Caco-2 (cell line): ENCODE data around the gene SPCS3. TPM values are rescaled to one million over a fixed set of nuclear protein-coding genes. Genes with fewer than 3 reads are reported as not detected.
"Not testable (repeated sequence)": the region's sequence is repeated elsewhere in the genome, so short reads cannot be mapped to it uniquely, and the experiment has no call there.

Source experiments
- BruUV-seq: library from RNA; stranded (reverse); fragments of 400-500 nt; replicated peaks from 2 replicates; lab custom pipeline; 2021; lab: Mats Ljungman, UMichigan
- CTCF ChIA-PET: fragments of 300-600 bp; sonication (Branson Sonifier 250); formaldehyde crosslinking; loops from one replicate; lab custom pipeline; 2022; ENCODE audit warnings: antibody characterized with exemption; lab: Charles Lee
- POLR2A ChIA-PET: fragments of 300-600 bp; sonication (Branson Sonifier 250); formaldehyde crosslinking; loops from one replicate; lab custom pipeline; 2022; ENCODE audit warnings: antibody characterized with exemption; lab: Charles Lee
- DNase-seq, 2 experiments: peaks; one replicate each; pipeline versions ENCODE4 v3.0.0 to v3.0.0-alpha.2; 2020 to 2022
- H3K27me3 ChIP-seq: replicated peaks from 2 replicates; pipeline ENCODE4 v1.6.0; 2011; ENCODE audit warnings: low read length; ENCODE audit not compliant: control insufficient read depth, insufficient read depth
- H3K36me3 ChIP-seq: 2 replicates; pipeline ENCODE4 v1.5.1; 2011; ENCODE audit warnings: low read length; ENCODE audit not compliant: control insufficient read depth, insufficient read depth
- H3K4me1 ChIP-seq: fragments of 250-450 bp; sonication (Bioruptor Pico); 2 replicates; pipeline ENCODE4 v1.5.1; 2020; ENCODE audit warnings: mild to moderate bottlenecking
- H3K4me3 ChIP-seq: 2 replicates; pipeline ENCODE4 v1.5.1; 2011; ENCODE audit warnings: low read depth, mild to moderate bottlenecking, control low read depth, low read length
- H3K9me3 ChIP-seq: fragments of 250-450 bp; sonication (Bioruptor Pico); 2 replicates; pipeline ENCODE4 v1.5.1; 2020; ENCODE audit warnings: mild to moderate bottlenecking, moderate library complexity
- H3K27ac Mint-ChIP-seq: one replicate; pipeline ENCODE4 v1.8.0; 2022; ENCODE audit warnings: mixed read lengths; ENCODE audit not compliant: unreplicated experiment
- H3K27me3 Mint-ChIP-seq: one replicate; pipeline ENCODE4 v1.8.0; 2022; ENCODE audit warnings: mixed read lengths; ENCODE audit not compliant: insufficient read depth, unreplicated experiment
- H3K36me3 Mint-ChIP-seq: one replicate; pipeline ENCODE4 v1.8.0; 2022; ENCODE audit warnings: mild to moderate bottlenecking, mixed read lengths; ENCODE audit not compliant: insufficient read depth, unreplicated experiment
- H3K4me1 Mint-ChIP-seq: one replicate; pipeline ENCODE4 v1.8.0; 2022; ENCODE audit warnings: low read depth, mixed read lengths; ENCODE audit not compliant: unreplicated experiment
- H3K4me3 Mint-ChIP-seq: one replicate; pipeline ENCODE4 v1.8.0; 2022; ENCODE audit warnings: mild to moderate bottlenecking, moderate library complexity, mixed read lengths; ENCODE audit not compliant: unreplicated experiment
- H3K9me3 Mint-ChIP-seq: one replicate; pipeline ENCODE4 v1.8.0; 2022; ENCODE audit warnings: mixed read lengths; ENCODE audit not compliant: unreplicated experiment
- intact Hi-C: fragments of 100-400 bp; cut with micrococcal nuclease; formaldehyde crosslinking; loops from one replicate; pipeline ENCODE4 v1.10.0; 2022; ENCODE audit not compliant: unreplicated experiment
- total RNA-seq: library from RNA; stranded (reverse); gene quantifications from 2 replicates; pipeline ENCODE4 v1.2.3, GENCODE V29; 2022
- TF ChIP-seq, protein P1 (sequence below), 2 experiments: fragments of 200-600 bp in 1 of 2; IDR thresholded peaks; 1 replicate in 1 of 2; 2 replicates in 1 of 2; pipeline versions ENCODE4 v1.5.1 to v1.8.0; 2011 to 2022; ENCODE audit warnings: antibody characterized with exemption in 1 of 2, control low read depth in 1 of 2, inconsistent platforms in 1 of 2, low read depth in 1 of 2, low read length in 1 of 2, mild to moderate bottlenecking in 1 of 2, moderate library complexity in 1 of 2; ENCODE audit not compliant: insufficient read depth in 1 of 2, severe bottlenecking in 1 of 2, unreplicated experiment in 1 of 2

Gene SPCS3
- total RNA-seq, 1 experiment from 2014 or later, result 56.2 TPM

DNA sequence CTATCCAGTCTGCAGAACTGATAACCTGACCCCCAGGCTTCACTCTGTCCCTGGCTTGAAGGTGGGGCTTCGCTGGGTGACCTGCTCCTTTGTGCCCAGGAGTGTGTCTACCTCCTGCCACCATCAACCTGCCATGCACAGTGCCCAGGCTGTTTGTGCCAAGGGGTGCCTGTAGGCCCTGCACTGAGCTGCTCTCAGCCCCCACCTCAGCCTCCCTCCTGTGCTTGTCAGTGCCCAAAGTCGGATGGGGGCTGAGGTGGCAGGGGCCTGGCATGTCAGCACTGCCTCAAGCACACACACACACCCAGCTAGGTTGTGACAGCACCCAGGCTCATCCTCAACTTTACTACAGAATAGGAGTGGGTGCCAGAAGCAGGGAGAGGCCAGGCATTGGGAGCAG lies 23.5 kb downstream of the SPCS3 start:
- TF ChIP-seq, protein P1, sequence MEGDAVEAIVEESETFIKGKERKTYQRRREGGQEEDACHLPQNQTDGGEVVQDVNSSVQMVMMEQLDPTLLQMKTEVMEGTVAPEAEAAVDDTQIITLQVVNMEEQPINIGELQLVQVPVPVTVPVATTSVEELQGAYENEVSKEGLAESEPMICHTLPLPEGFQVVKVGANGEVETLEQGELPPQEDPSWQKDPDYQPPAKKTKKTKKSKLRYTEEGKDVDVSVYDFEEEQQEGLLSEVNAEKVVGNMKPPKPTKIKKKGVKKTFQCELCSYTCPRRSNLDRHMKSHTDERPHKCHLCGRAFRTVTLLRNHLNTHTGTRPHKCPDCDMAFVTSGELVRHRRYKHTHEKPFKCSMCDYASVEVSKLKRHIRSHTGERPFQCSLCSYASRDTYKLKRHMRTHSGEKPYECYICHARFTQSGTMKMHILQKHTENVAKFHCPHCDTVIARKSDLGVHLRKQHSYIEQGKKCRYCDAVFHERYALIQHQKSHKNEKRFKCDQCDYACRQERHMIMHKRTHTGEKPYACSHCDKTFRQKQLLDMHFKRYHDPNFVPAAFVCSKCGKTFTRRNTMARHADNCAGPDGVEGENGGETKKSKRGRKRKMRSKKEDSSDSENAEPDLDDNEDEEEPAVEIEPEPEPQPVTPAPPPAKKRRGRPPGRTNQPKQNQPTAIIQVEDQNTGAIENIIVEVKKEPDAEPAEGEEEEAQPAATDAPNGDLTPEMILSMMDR (IDR thresholded peaks at IDR 0.05; ENCODE audit: insufficient read depth in 1 of 2, low read depth in 1 of 2, low read length in 1 of 2, severe bottlenecking in 1 of 2, unreplicated experiment in 1 of 2), result no peak
- POLR2A ChIA-PET, result no interaction called here
- CTCF ChIA-PET, result no interaction called here
- H3K4me3 Mint-ChIP-seq, result no peak overlapping the region
- Histone ChIP-seq H3K36me3 (no peaks in the 10 kb centered on the region), H3K4me1 (no peaks in the 10 kb centered on the region), H3K27me3 (no peaks in the 10 kb centered on the region), H3K9me3 (no peaks in the 10 kb centered on the region), H3K4me3 (no peak overlapping the region)
- H3K36me3 Mint-ChIP-seq, result no peaks in the 10 kb centered on the region
- peaks cover 6% of the 10 kb centered on the region for H3K4me1 Mint-ChIP-seq
- no TSS peak for BruUV-seq
- H3K27ac Mint-ChIP-seq, result no peak overlapping the region
- H3K27me3 Mint-ChIP-seq, result no peaks in the 10 kb centered on the region
- peaks cover 8% of the 10 kb centered on the region for H3K9me3 Mint-ChIP-seq
- DNase-seq, result no peak
- intact Hi-C loops, result loop anchor here (5.0 kb wide), 1 partner anchor 66 kb away; no protein-coding TSS in a partner anchor

DNA sequence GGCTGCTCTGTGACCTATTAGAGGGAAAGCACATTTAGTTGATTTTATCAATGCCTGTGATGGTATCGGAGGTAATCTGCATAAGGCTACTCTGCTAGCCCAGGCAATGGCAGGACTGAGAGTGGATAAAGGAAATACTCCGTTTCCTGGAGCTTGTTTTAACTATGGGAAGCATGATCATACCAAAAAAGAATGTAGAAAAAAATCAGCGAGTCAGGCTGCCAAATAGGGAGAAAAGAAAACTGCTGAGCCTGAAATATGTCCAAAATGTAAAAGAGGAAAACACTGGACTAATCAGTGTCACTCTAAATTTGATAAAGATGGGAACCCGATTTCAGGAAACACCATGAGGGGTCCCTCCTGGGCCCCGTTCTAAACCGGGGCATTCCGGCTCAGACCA lies 25.6 kb downstream of the SPCS3 start:
- H3K36me3 ChIP-seq, BruUV-seq, H3K4me3 ChIP-seq, H3K9me3 ChIP-seq, DNase-seq, H3K4me1 ChIP-seq, CTCF ChIA-PET, H3K27me3 ChIP-seq, H3K4me1 Mint-ChIP-seq, intact Hi-C loops, H3K4me3 Mint-ChIP-seq, H3K27ac Mint-ChIP-seq, H3K36me3 Mint-ChIP-seq, H3K27me3 Mint-ChIP-seq, POLR2A ChIA-PET: not testable (repeated sequence)
- H3K9me3 Mint-ChIP-seq, result peaks cover 23% of the 10 kb centered on the region

DNA sequence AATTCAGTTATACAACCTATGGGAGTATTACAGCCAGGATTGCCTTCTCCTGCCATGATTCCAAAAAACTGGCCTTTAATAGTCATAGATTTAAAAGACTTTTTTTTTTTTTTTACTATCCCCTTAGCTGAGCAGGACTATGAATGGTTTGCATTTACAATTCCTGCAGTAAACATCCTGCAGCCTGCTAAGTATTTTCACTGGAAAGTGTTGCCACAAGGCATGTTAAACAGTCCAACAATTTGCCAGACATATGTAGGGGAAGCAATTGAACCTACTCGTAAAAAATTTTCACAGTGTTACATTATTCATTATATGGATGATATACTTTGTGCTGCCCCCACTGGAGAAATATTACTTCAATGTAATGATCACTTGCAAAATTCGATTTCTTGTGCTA lies 27.1 kb downstream of the SPCS3 start:
- H3K27ac Mint-ChIP-seq, result not testable (repeated sequence)
- H3K9me3 Mint-ChIP-seq, result peaks cover 23% of the 10 kb centered on the region

DNA sequence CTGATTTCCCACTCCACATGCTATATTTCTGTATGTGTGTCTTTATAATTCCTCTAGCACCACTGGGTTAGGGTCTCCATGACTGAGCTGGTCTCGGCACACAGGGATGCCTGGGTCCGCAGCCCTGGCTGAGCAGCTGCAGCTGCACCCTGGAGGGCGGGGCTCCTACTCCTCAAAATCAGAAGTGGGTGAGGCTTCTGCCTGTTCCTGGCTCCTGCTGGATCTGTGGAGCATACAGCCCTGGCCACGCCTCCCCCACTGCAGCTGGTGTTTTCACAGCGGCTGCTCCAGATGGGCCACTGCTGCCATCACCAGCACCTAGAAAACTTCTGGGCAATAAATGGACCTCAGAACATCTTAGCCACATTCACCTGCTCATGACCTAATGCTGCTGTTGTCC lies 30.9 kb downstream of the SPCS3 start:
- Histone ChIP-seq H3K4me3 (no peak overlapping the region), H3K36me3 (no peaks in the 10 kb centered on the region), H3K9me3 (no peaks in the 10 kb centered on the region), H3K4me1 (no peaks in the 10 kb centered on the region), H3K27me3 (no peaks in the 10 kb centered on the region)
- no peaks in the 10 kb centered on the region for H3K36me3 Mint-ChIP-seq
- H3K27me3 Mint-ChIP-seq, result no peaks in the 10 kb centered on the region
- DNase-seq, result no peak
- no peak overlapping the region for H3K27ac Mint-ChIP-seq
- peaks cover 15% of the 10 kb centered on the region for H3K9me3 Mint-ChIP-seq
- CTCF ChIA-PET, result no interaction called here
- TF ChIP-seq, protein P1 (IDR thresholded peaks at IDR 0.05; ENCODE audit: insufficient read depth in 1 of 2, low read depth in 1 of 2, low read length in 1 of 2, severe bottlenecking in 1 of 2, unreplicated experiment in 1 of 2), result no peak
- POLR2A ChIA-PET, result no interaction called here
- intact Hi-C loops, result no loop called here
- H3K4me3 Mint-ChIP-seq, result no peak overlapping the region
- no TSS peak for BruUV-seq
- no peaks in the 10 kb centered on the region for H3K4me1 Mint-ChIP-seq

More for the DNA sequence above, 27.1 kb downstream of the SPCS3 start:
- CTCF ChIA-PET, POLR2A ChIA-PET, H3K36me3 ChIP-seq, BruUV-seq, intact Hi-C loops, H3K4me1 ChIP-seq, H3K4me3 ChIP-seq, H3K27me3 ChIP-seq, H3K4me3 Mint-ChIP-seq, DNase-seq, H3K9me3 ChIP-seq, H3K27me3 Mint-ChIP-seq, H3K4me1 Mint-ChIP-seq, H3K36me3 Mint-ChIP-seq: not testable (repeated sequence)
